K562 (cell line): ENCODE measurements around the gene ZNF687. TPM values are rescaled to one million over a fixed set of nuclear protein-coding genes. Genes with fewer than 3 reads are reported as not detected.

ENCODE experiments used
- CCNT2 ChIP-seq: IDR thresholded peaks from 2 replicates; pipeline ENCODE4 v1.6.1; 2011; ENCODE audit warnings: borderline replicate concordance, low read depth, mild to moderate bottlenecking, moderate library complexity, mixed read lengths, low read length; ENCODE audit not compliant: insufficient read length; ENCODE audit errors: extremely low read depth
- CLOCK ChIP-seq: fragments of 250-450 bp; sonication (Bioruptor Pico); IDR thresholded peaks from 2 replicates; pipeline ENCODE4 v1.4.0; 2020; ENCODE audit warnings: mild to moderate bottlenecking, moderate library complexity, borderline replicate concordance
- CREBBP ChIP-seq: IDR thresholded peaks from one replicate; pipeline ENCODE4 v1.6.1; 2012; ENCODE audit warnings: low read depth, mild to moderate bottlenecking, control low read depth, inconsistent platforms, low read length
- E2F5 ChIP-seq: sonication (generic); formaldehyde crosslinking; IDR thresholded peaks from 2 replicates; pipeline ENCODE4 v1.8.0; 2022; ENCODE audit warnings: mild to moderate bottlenecking, missing genetic modification reagents
- E2F8 ChIP-seq: fragments of 450-650 bp; IDR thresholded peaks from 2 replicates; pipeline ENCODE4 v1.7.1; 2018; ENCODE audit warnings: mild to moderate bottlenecking, low read depth; ENCODE audit not compliant: partially characterized antibody
- ILF3 ChIP-seq: fragments of 450-650 bp; IDR thresholded peaks from 2 replicates; pipeline ENCODE4 v1.6.1; 2018; ENCODE audit warnings: antibody characterized with exemption, mild to moderate bottlenecking, moderate library complexity, borderline replicate concordance
- IRF1 ChIP-seq: sonication (generic); formaldehyde crosslinking; IDR thresholded peaks from 2 replicates; pipeline ENCODE4 v1.8.0; 2022; ENCODE audit warnings: missing genetic modification reagents, mild to moderate bottlenecking, borderline replicate concordance
- PTTG1 ChIP-seq: fragments of 450-650 bp; IDR thresholded peaks from 2 replicates; pipeline ENCODE4 v1.6.1; 2016; ENCODE audit warnings: low read depth, mild to moderate bottlenecking, missing genetic modification characterization, missing compliant biosample characterization
- RAD51 ChIP-seq: fragments of 450-650 bp; IDR thresholded peaks from 2 replicates; pipeline ENCODE4 v1.7.1; 2016; ENCODE audit warnings: low read depth, mild to moderate bottlenecking, borderline replicate concordance
- RHOXF2B ChIP-seq: fragments of 250-450 bp; sonication (Bioruptor Pico); conservative IDR thresholded peaks from 2 replicates; pipeline ENCODE4 v1.5.1; 2021
- RNF219 ChIP-seq: fragments of 250-450 bp; sonication (Bioruptor Pico); IDR thresholded peaks from 2 replicates; pipeline ENCODE4 v1.5.0; 2022; ENCODE audit warnings: mild to moderate bottlenecking
- SREBF2 ChIP-seq: sonication (generic); formaldehyde crosslinking; IDR thresholded peaks from 2 replicates; pipeline ENCODE4 v1.4.0; 2020; ENCODE audit warnings: mild to moderate bottlenecking, missing genetic modification reagents
- ZBTB17 ChIP-seq: fragments of 450-650 bp; formaldehyde crosslinking; IDR thresholded peaks from 2 replicates; pipeline ENCODE4 v1.4.0; 2020; ENCODE audit warnings: mild to moderate bottlenecking
- ZBTB7A ChIP-seq: IDR thresholded peaks from 2 replicates; pipeline ENCODE4 v1.6.1; 2011; ENCODE audit warnings: low read depth, mild to moderate bottlenecking, low read length, moderate library complexity, borderline replicate concordance; ENCODE audit not compliant: control insufficient read depth
- ZNF384 ChIP-seq: IDR thresholded peaks from 2 replicates; pipeline ENCODE4 v1.6.1; 2012; ENCODE audit warnings: low read depth, low read length, improper control_type of control experiment
- ZNF699 ChIP-seq: fragments of 250-450 bp; sonication (Bioruptor Pico); IDR thresholded peaks from 2 replicates; pipeline ENCODE4 v1.8.0; 2021; ENCODE audit warnings: mild to moderate bottlenecking, moderate library complexity; ENCODE audit not compliant: insufficient replicate concordance
- ZNF707 ChIP-seq: fragments of 250-450 bp; sonication (Bioruptor Pico); conservative IDR thresholded peaks from 2 replicates; pipeline ENCODE4 v1.8.0; 2022; ENCODE audit warnings: inconsistent platforms, mild to moderate bottlenecking, moderate library complexity
- polyA plus RNA-seq, 8 experiments: library from polyadenylated mRNA; depleted of rRNA in 4 of 8; stranded (reverse) in 5 of 8; unstranded in 3 of 8; fragments of >200 nt; fragmentation: Nextera tagmentation in 2 of 8; fragmentation: Illumina TruSeq in 1 of 8; extraction: Ambion mirVana in 2 of 8; extraction: Trizol in 1 of 8; gene quantifications; 2 replicates each; pipeline versions ENCODE4 v1.2.1 to v1.2.3, GENCODE V29; 2011 to 2014; ENCODE audit warnings: inconsistent platforms in 1 of 8, missing spikeins in 1 of 8
- total RNA-seq, 7 experiments: library from RNA; depleted of rRNA in 6 of 7; stranded (reverse); fragments of >200 nt in 6 of 7; fragmentation: Illumina TruSeq in 2 of 7; extraction: Trizol in 2 of 7; gene quantifications; 2 replicates each; pipeline versions ENCODE4 v1.2.1 to v1.2.3, GENCODE V29; 2011 to 2021; ENCODE audit warnings: low replicate concordance in 1 of 7

ZNF687 gene
- total and polyA plus RNA-seq, 9 of the 15 experiments (the other 6 are each of a cell fraction or from before 2014, with no cell fraction given) = 0.13 to 26.4 (median 10.6) TPM

- TF ChIP-seq PTTG1 (tag) (no peak), CREBBP (no peak), ILF3 (no peak), CLOCK (no peak), IRF1 (no peak), ZNF384 (no peak; the same call in 1 of the 2 replicates), ZNF707 (CRISPR knock-in tag) (no peak), ZNF699 (CRISPR knock-in tag) (no peak), CCNT2 (peak; percentile 66), SREBF2 (CRISPR knock-in tag) (no peak), ZBTB7A (no peak), RHOXF2B (CRISPR knock-in tag) (no peak), E2F5 (CRISPR knock-in tag) (no peak), E2F8 (peak; percentile 70), ZBTB17 (peak; percentile 65; the same call in 1 of the 2 replicates), RAD51 (peak; percentile 32; the same call in 1 of the 2 replicates), RNF219 (CRISPR knock-in tag) (no peak)
These were observed 29.7 kb downstream of the ZNF687 start (continued) for GRCh38 chr1:151311589-151312331.
